ENCODE measurements around the gene TFDP1. TPM values are rescaled to one million over a fixed set of nuclear protein-coding genes. Genes with fewer than 3 reads are reported as not detected.

Gene TFDP1
- total and polyA plus RNA-seq, 3 donors from 2014 or later: 72.4 to 135 (median 73.1) TPM

GRCh38 chr13:113558461-113558860, 26.1 kb upstream of the TFDP1 start:
- H3K9me3 ChIP-seq: no peaks in the 10 kb centered on the region
- 87 to 92% methylated on average over 6 of the region's 6 CpGs for WGBS, 2 donors
- TF ChIP-seq POLR2A (IDR thresholded peaks at IDR 0.05): no peak
- TF ChIP-seq, protein P1, sequence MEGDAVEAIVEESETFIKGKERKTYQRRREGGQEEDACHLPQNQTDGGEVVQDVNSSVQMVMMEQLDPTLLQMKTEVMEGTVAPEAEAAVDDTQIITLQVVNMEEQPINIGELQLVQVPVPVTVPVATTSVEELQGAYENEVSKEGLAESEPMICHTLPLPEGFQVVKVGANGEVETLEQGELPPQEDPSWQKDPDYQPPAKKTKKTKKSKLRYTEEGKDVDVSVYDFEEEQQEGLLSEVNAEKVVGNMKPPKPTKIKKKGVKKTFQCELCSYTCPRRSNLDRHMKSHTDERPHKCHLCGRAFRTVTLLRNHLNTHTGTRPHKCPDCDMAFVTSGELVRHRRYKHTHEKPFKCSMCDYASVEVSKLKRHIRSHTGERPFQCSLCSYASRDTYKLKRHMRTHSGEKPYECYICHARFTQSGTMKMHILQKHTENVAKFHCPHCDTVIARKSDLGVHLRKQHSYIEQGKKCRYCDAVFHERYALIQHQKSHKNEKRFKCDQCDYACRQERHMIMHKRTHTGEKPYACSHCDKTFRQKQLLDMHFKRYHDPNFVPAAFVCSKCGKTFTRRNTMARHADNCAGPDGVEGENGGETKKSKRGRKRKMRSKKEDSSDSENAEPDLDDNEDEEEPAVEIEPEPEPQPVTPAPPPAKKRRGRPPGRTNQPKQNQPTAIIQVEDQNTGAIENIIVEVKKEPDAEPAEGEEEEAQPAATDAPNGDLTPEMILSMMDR (IDR thresholded peaks at IDR 0.05): no peak
- H3K4me1 ChIP-seq: no peaks in the 10 kb centered on the region
- no peaks in the 10 kb centered on the region for H3K36me3 ChIP-seq (ENCODE audit: low read depth, missing control alignments)
- no peak overlapping the region for H3K4me3 ChIP-seq
- no peak overlapping the region for H3K27ac ChIP-seq
- DNase-seq: no peak
- H3K27me3 ChIP-seq: no peaks in the 10 kb centered on the region
- intact Hi-C loops (cut with DNase I; ENCODE audit: low total_unique reads): loop anchor here (10.0 kb wide), 1 partner anchor 104 kb away; the partner anchor contains the start of gene ADPRHL1

GRCh38 chr13:113559061-113559460, 25.5 kb upstream of the TFDP1 start:
- intact Hi-C loops (cut with DNase I; ENCODE audit: low total_unique reads): loop anchor here (10.0 kb wide), 1 partner anchor 104 kb away; the partner anchor contains the start of gene ADPRHL1
- no peaks in the 10 kb centered on the region for H3K4me1 ChIP-seq
- H3K36me3 ChIP-seq (ENCODE audit: low read depth, missing control alignments): no peaks in the 10 kb centered on the region
- H3K27ac ChIP-seq: no peak overlapping the region
- TF ChIP-seq POLR2A (IDR thresholded peaks at IDR 0.05): no peak
- TF ChIP-seq, protein P1 (IDR thresholded peaks at IDR 0.05): no peak
- no peak for DNase-seq
- WGBS, 2 donors: 92 to 94% methylated on average over 7 of the region's 7 CpGs
- H3K9me3 ChIP-seq: no peaks in the 10 kb centered on the region
- no peak overlapping the region for H3K4me3 ChIP-seq
- no peaks in the 10 kb centered on the region for H3K27me3 ChIP-seq

DNA sequence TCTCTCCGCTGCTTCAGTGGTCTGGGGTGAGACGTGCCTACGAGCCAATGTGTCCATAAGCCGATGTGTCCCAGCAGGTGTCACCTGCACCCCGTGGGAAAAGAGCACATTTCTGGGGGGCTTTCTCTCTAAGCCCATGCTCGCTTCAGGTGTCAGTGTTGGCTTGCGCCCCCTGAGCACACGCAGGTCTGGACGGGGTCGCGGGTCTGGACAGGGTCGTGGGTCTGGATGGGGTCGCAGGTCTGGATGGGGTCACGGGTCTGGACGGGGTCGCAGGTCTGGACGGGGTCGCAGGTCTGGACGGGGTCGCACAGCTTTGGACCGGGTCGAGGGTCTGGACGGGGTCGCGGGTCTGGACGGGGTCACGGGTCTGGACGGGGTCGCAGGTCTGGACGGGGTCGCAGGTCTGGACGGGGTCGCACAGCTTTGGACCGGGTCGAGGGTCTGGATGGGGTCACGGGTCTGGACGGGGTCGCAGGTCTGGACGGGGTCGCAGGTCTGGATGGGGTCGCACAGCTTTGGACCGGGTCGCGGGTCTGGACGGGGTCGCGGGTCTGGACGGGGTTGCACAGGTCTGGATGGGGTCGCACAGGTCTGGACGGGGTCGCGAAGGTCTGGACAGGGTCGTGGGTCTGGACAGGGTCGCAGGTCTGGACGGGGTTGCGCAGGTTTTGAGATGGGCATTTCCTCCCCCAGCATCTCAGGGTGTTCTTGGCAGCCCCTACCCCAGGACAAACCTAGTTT, 24.5 kb upstream of the TFDP1 start:
- Histone ChIP-seq H3K36me3 (ENCODE audit: low read depth, missing control alignments) (no peaks in the 10 kb centered on the region), H3K27ac (no peak overlapping the region), H3K27me3 (no peaks in the 10 kb centered on the region), H3K9me3 (no peaks in the 10 kb centered on the region), H3K4me1 (no peaks in the 10 kb centered on the region), H3K4me3 (no peak overlapping the region)
- WGBS, 2 donors: 88 to 92% methylated on average over 38 to 40 of the region's 56 CpGs
- TF ChIP-seq POLR2A (IDR thresholded peaks at IDR 0.05): no peak
- TF ChIP-seq, protein P1 (IDR thresholded peaks at IDR 0.05): no peak
- peak; percentile 9 for DNase-seq
- intact Hi-C loops (cut with DNase I; ENCODE audit: low total_unique reads): loop anchor here (10.0 kb wide), 1 partner anchor 105 kb away; the partner anchor contains the start of gene ADPRHL1

DNA sequence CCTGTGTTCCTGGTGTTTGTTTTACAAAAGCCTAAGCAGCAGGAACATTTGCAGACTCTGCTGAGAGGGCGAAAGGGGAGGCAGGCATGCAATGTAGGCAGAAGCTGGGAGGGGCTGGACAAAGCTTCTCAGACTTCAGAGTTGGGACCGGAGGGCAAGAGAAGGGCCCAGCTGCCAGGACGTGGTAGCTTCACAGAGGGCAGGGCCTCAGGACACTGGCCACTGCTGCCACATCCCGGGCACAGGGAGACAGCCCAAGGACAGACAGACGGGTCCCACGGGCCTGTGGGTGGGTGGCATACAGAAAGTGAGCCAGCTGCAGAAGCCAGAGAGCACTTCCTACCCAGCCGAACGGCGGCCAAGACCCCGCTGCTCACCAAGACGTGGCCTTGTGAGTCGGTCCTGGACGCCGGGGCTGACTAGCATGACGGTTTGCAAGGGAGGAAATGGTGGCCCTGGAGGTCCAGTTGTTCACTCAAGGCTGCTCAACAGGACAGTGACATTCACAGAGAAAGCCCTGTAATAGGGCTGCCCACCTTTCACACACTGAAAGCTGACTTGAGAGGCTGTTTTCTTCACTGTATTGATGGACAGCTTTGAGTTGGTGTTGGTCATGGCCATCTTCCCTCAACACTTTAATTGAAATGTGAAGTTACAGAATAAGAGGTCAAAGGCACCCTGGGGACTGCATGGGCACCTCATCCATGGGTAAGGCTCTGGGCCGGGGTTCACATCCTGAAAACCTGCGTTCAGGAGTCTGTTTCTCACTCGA, 23.7 kb upstream of the TFDP1 start:
- H3K27ac ChIP-seq: no peak overlapping the region
- no peak overlapping the region for H3K4me3 ChIP-seq
- H3K9me3 ChIP-seq: no peaks in the 10 kb centered on the region
- no peak for TF ChIP-seq POLR2A (IDR thresholded peaks at IDR 0.05)
- TF ChIP-seq, protein P1 (IDR thresholded peaks at IDR 0.05): no peak
- no peaks in the 10 kb centered on the region for H3K27me3 ChIP-seq
- H3K4me1 ChIP-seq: no peaks in the 10 kb centered on the region
- H3K36me3 ChIP-seq (ENCODE audit: low read depth, missing control alignments): no peaks in the 10 kb centered on the region
- 75 to 85% methylated on average over 16 to 18 of the region's 18 CpGs for WGBS, 2 donors
- intact Hi-C loops (cut with DNase I; ENCODE audit: low total_unique reads): no loop called here
- peak; percentile 11 for DNase-seq
